K562 (cell line): Measurements from ENCODE around the gene NCAPG2. TPM values are rescaled to one million over a fixed set of nuclear protein-coding genes. Genes with fewer than 3 reads are reported as not detected.
A peak's percentile ranks its signal among the peaks of the same experiment; 100 is the strongest.

ENCODE experiments used
- ATAC-seq: fragments of 200-7000 bp; cut with Tn5 transposase; 3 replicates; pipeline ENCODE4 v1.9.1; 2020; ENCODE audit warnings: moderate library complexity
- BruUV-seq: library from RNA; stranded (reverse); fragments of 400-500 nt; replicated peaks from 2 replicates; lab custom pipeline; 2021; lab: Mats Ljungman, UMichigan
- CTCF ChIA-PET: fragments of 300-600 bp; formaldehyde crosslinking; extraction: SDS; loops from one replicate; lab custom pipeline; 2021; ENCODE audit warnings: low intra/inter-chr PET ratio; lab: Yijun Ruan, JAX
- POLR2A ChIA-PET: fragments of 300-600, 350-650 bp; sonication (Branson Sonifier 250); formaldehyde crosslinking; extraction: SDS; loops from one replicate; lab custom pipeline; 2021; ENCODE audit warnings: antibody characterized with exemption, inconsistent platforms; lab: Yijun Ruan, JAX
- DNase-seq, 4 experiments: peaks; one replicate each; pipeline versions ENCODE4 v3.0.0 to v3.0.0-alpha.2; 2011 to 2018; ENCODE audit warnings: low spot score in 3 of 4, mixed read lengths in 3 of 4; ENCODE audit errors: extremely low read depth in 1 of 4
- FAIRE-seq: peaks from 2 replicates; lab custom pipeline; 2011; peaks lifted over from hg19 to GRCh38; lab: Jason Lieb, UNC
- H2AFZ ChIP-seq: 2 replicates; pipeline ENCODE4 v1.6.0; 2011; ENCODE audit warnings: low read depth, low read length, control low read depth, inconsistent platforms
- H3K27ac ChIP-seq: fragments of 200-600 bp; 3 replicates; pipeline ENCODE4 v1.8.0; 2011; ENCODE audit warnings: low read depth, mild to moderate bottlenecking, control low read depth, inconsistent platforms, low read length, moderate library complexity, mixed read lengths; ENCODE audit errors: extremely low read depth
- H3K27me3 ChIP-seq, 2 experiments: fragments of 300-600 bp in 1 of 2; 2 replicates in 1 of 2; 3 replicates in 1 of 2; pipeline versions ENCODE4 v1.6.0 to v1.8.0; 2011; ENCODE audit warnings: inconsistent platforms in 2 of 2, low read length in 2 of 2, mild to moderate bottlenecking in 1 of 2, mixed read lengths in 1 of 2, moderate library complexity in 1 of 2; ENCODE audit not compliant: control insufficient read depth in 2 of 2, insufficient read depth in 2 of 2
- H3K36me3 ChIP-seq: fragments of 300-600 bp; 3 replicates; pipeline ENCODE4 v1.8.0; 2011; ENCODE audit warnings: mild to moderate bottlenecking, low read length, inconsistent platforms; ENCODE audit not compliant: control insufficient read depth, insufficient read depth
- H3K4me1 ChIP-seq, 2 experiments: fragments of 200-600 bp in 1 of 2; replicated peaks in 1 of 2; 2 replicates in 1 of 2; 3 replicates in 1 of 2; pipeline versions ENCODE4 v1.5.1 to v1.8.0; 2011; ENCODE audit warnings: inconsistent platforms in 2 of 2, low read length in 2 of 2, mild to moderate bottlenecking in 1 of 2, mixed read lengths in 1 of 2, moderate library complexity in 1 of 2; ENCODE audit not compliant: control insufficient read depth in 2 of 2, insufficient read depth in 2 of 2
- H3K4me2 ChIP-seq: 2 replicates; pipeline ENCODE4 v1.6.1; 2011; ENCODE audit warnings: low read length, control low read depth, inconsistent platforms, mixed read lengths; ENCODE audit not compliant: insufficient read depth
- H3K4me3 ChIP-seq: fragments of 200-600 bp; sonication (generic), shearing (Covaris generic); 2 replicates; pipeline ENCODE4 v1.5.1; 2016; ENCODE audit warnings: control low read depth, inconsistent platforms
- H3K79me2 ChIP-seq: fragments of 200-600 bp; 3 replicates; pipeline ENCODE4 v1.8.0; 2011; ENCODE audit warnings: low read length, inconsistent platforms; ENCODE audit not compliant: control insufficient read depth, insufficient read depth
- H3K9ac ChIP-seq, 2 experiments: 2 replicates each; pipeline versions ENCODE4 v1.6.0 to v1.6.1; 2011; ENCODE audit warnings: low read depth in 2 of 2, low read length in 2 of 2, control low read depth in 1 of 2, inconsistent platforms in 1 of 2, mild to moderate bottlenecking in 1 of 2, mixed read lengths in 1 of 2; ENCODE audit not compliant: insufficient read depth in 1 of 2
- H3K9me1 ChIP-seq: one replicate; pipeline ENCODE4 v1.6.0; 2011; ENCODE audit warnings: inconsistent platforms, mild to moderate bottlenecking, low read length, moderate library complexity; ENCODE audit not compliant: control insufficient read depth, insufficient read depth
- H3K9me3 ChIP-seq: replicated peaks from 2 replicates; pipeline ENCODE4 v1.5.1; 2011; ENCODE audit warnings: low read depth, low read length, inconsistent platforms; ENCODE audit not compliant: control insufficient read depth, insufficient read depth
- H4K20me1 ChIP-seq: replicated peaks from 2 replicates; pipeline ENCODE4 v1.6.1; 2011; ENCODE audit warnings: low read length, inconsistent platforms, mixed read lengths; ENCODE audit not compliant: control insufficient read depth, insufficient read depth
- ATF2 ChIP-seq: sonication (generic); formaldehyde crosslinking; IDR thresholded peaks from 2 replicates; pipeline ENCODE4 v1.8.1; 2022; ENCODE audit warnings: missing genetic modification reagents
- BCOR ChIP-seq: fragments of 450-650 bp; IDR thresholded peaks from 2 replicates; pipeline ENCODE4 v1.6.1; 2016
- DACH1 ChIP-seq: fragments of 450-650 bp; IDR thresholded peaks from 2 replicates; pipeline ENCODE4 v1.6.1; 2018; ENCODE audit not compliant: partially characterized antibody
- E2F3 ChIP-seq: fragments of 250-450 bp; sonication (Bioruptor Pico); IDR thresholded peaks from 2 replicates; pipeline ENCODE4 v1.4.0; 2020; ENCODE audit warnings: mild to moderate bottlenecking
- EP300 ChIP-seq: IDR thresholded peaks from 2 replicates; pipeline ENCODE4 v1.6.1; 2012; ENCODE audit warnings: low read length, improper control_type of control experiment
- HMBOX1 ChIP-seq: sonication (generic); IDR thresholded peaks from 2 replicates; pipeline ENCODE4 v1.6.1; 2016
- HNRNPUL1 ChIP-seq: fragments of 200-400 bp; formaldehyde crosslinking; IDR thresholded peaks from 2 replicates; pipeline ENCODE4 v1.6.1; 2017; ENCODE audit warnings: low read length
- HOXB6 ChIP-seq: fragments of 250-450 bp; sonication (Bioruptor Pico); IDR thresholded peaks from 2 replicates; pipeline ENCODE4 v1.5.1; 2022; ENCODE audit warnings: mild to moderate bottlenecking, borderline replicate concordance
- KDM1A ChIP-seq, 2 experiments: fragments of 450-650 bp; IDR thresholded peaks; 2 replicates each; pipeline ENCODE4 v1.6.1; 2016; ENCODE audit warnings: mild to moderate bottlenecking in 2 of 2
- NFE2 ChIP-seq: IDR thresholded peaks from 2 replicates; pipeline ENCODE4 v1.6.1; 2014; ENCODE audit warnings: antibody characterized with exemption, low read depth
- POLR2AphosphoS5 ChIP-seq: IDR thresholded peaks from 2 replicates; pipeline ENCODE4 v1.6.1; 2011; ENCODE audit warnings: mild to moderate bottlenecking, low read depth, low read length, moderate library complexity; ENCODE audit not compliant: control insufficient read depth, insufficient read depth
- RBM39 ChIP-seq: fragments of 200-400 bp; formaldehyde crosslinking; optimal IDR thresholded peaks from 2 replicates; pipeline ENCODE3; 2018; ENCODE audit warnings: low read depth, low read length
- SIN3A ChIP-seq, 2 experiments: fragments of 150-350 bp in 1 of 2; IDR thresholded peaks; 2 replicates each; pipeline ENCODE4 v1.6.1; 2011 to 2016; ENCODE audit warnings: borderline replicate concordance in 2 of 2, low read depth in 2 of 2, low read length in 2 of 2, mild to moderate bottlenecking in 2 of 2, moderate library complexity in 2 of 2; ENCODE audit not compliant: control insufficient read depth in 1 of 2
- SIN3B ChIP-seq: fragments of 450-650 bp; IDR thresholded peaks from 2 replicates; pipeline ENCODE4 v1.6.1; 2017; ENCODE audit warnings: low read depth, mild to moderate bottlenecking, moderate library complexity
- SMARCA5 ChIP-seq: fragments of 450-650 bp; IDR thresholded peaks from 2 replicates; pipeline ENCODE4 v1.6.1; 2016
- SRF ChIP-seq, 2 experiments: fragments of 250-450, 450-650 bp in 1 of 2; sonication (Bioruptor Pico) in 1 of 2; sonication (generic) in 1 of 2; formaldehyde crosslinking; IDR thresholded peaks; 2 replicates each; pipeline versions ENCODE4 v1.5.0 to v1.5.1; 2020 to 2022; ENCODE audit warnings: mild to moderate bottlenecking in 1 of 2, missing genetic modification reagents in 1 of 2
- ZC3H11A ChIP-seq: IDR thresholded peaks from 2 replicates; pipeline ENCODE4 v1.6.1; 2012; ENCODE audit warnings: low read depth, low read length, improper control_type of control experiment
- ZKSCAN8 ChIP-seq: fragments of 200-800 bp; sonication (Bioruptor generic); IDR thresholded peaks from 2 replicates; pipeline ENCODE4 v1.6.1; 2016; ENCODE audit warnings: missing genetic modification characterization, missing compliant biosample characterization
- ZNF133 ChIP-seq: fragments of 250-450 bp; sonication (Bioruptor Pico); IDR thresholded peaks from 2 replicates; pipeline ENCODE4 v1.4.0; 2020; ENCODE audit warnings: mild to moderate bottlenecking
- ZNF146 ChIP-seq: IDR thresholded peaks from one replicate; pipeline ENCODE4 v1.6.1; 2018; ENCODE audit warnings: missing compliant biosample characterization; ENCODE audit not compliant: unreplicated experiment
- ZNF316 ChIP-seq: fragments of 450-650 bp; IDR thresholded peaks from 2 replicates; pipeline ENCODE4 v1.6.1; 2016
- ZNF444 ChIP-seq: fragments of 250-450 bp; sonication (Bioruptor Pico); IDR thresholded peaks from 2 replicates; pipeline ENCODE4 v1.4.0; 2020; ENCODE audit warnings: mild to moderate bottlenecking, moderate library complexity
- ZNF766 ChIP-seq: fragments of 200-800 bp; sonication (Bioruptor generic); conservative IDR thresholded peaks from 2 replicates; pipeline ENCODE4 v1.6.1; 2016; ENCODE audit warnings: missing genetic modification characterization, missing compliant biosample characterization
- ZZZ3 ChIP-seq: fragments of 450-650 bp; IDR thresholded peaks from 2 replicates; pipeline ENCODE4 v1.6.1; 2016; ENCODE audit warnings: antibody characterized with exemption, mild to moderate bottlenecking, moderate library complexity
- WGBS: fragments of 100-300 bp; shearing (Covaris generic); methylation state at CpG from one replicate; pipeline ENCODE4 v1.1.6; 2016; ENCODE audit warnings: low coverage, mixed read lengths; ENCODE audit not compliant: insufficient coverage; ENCODE audit errors: missing lambda C conversion rate; 5-methylcytosine and 5-hydroxymethylcytosine counted together
- in situ Hi-C: fragments of 300-500 bp; cut with MboI; formaldehyde crosslinking; loops from 4 replicates; pipeline ENCODE4 v1.15.0; 2018; ENCODE audit warnings: inconsistent platforms, mixed read lengths
- intact Hi-C: fragments of 100-400 bp; cut with micrococcal nuclease; formaldehyde crosslinking; loops from 2 replicates; pipeline ENCODE4 v1.14.2; 2022
- polyA plus RNA-seq, 8 experiments: library from polyadenylated mRNA; depleted of rRNA in 4 of 8; stranded (reverse) in 5 of 8; unstranded in 3 of 8; fragments of >200 nt; fragmentation: Nextera tagmentation in 2 of 8; fragmentation: Illumina TruSeq in 1 of 8; extraction: Ambion mirVana in 2 of 8; extraction: Trizol in 1 of 8; gene quantifications; 2 replicates each; pipeline versions ENCODE4 v1.2.1 to v1.2.3, GENCODE V29; 2011 to 2014; ENCODE audit warnings: inconsistent platforms in 1 of 8, missing spikeins in 1 of 8
- total RNA-seq, 7 experiments: library from RNA; depleted of rRNA in 6 of 7; stranded (reverse); fragments of >200 nt in 6 of 7; fragmentation: Illumina TruSeq in 2 of 7; extraction: Trizol in 2 of 7; gene quantifications; 2 replicates each; pipeline versions ENCODE4 v1.2.1 to v1.2.3, GENCODE V29; 2011 to 2021; ENCODE audit warnings: low replicate concordance in 1 of 7

NCAPG2 gene
- total and polyA plus RNA-seq, 9 of the 15 experiments (the other 6 are each of a cell fraction or from before 2014, with no cell fraction given) = 21.5 to 127 (median 86.1) TPM

GRCh38 chr7:158618745-158619140, 85.9 kb downstream of the NCAPG2 start:
- Histone ChIP-seq H2AFZ (peak overlapping the region; percentile 83), H4K20me1 (no peaks in the 10 kb centered on the region), H3K36me3 (peaks cover 43% of the 10 kb centered on the region; the same call in 2 of the 3 replicates), H3K9me3 (no peaks in the 10 kb centered on the region), H3K4me3 (no peak overlapping the region), H3K79me2 (no peaks in the 10 kb centered on the region; the same call in 1 of the 3 replicates), H3K27me3 (no peaks in the 10 kb centered on the region), H3K27ac (peak overlapping the region; percentile 89), H3K4me2 (peak overlapping the region; percentile 61; the same call in 1 of the 2 replicates), H3K9ac (peak overlapping the region in 1 of 2 experiments; percentile 56; a peak in 2 of 4 replicates), H3K9me1 (no peaks in the 10 kb centered on the region), H3K4me1 (peaks cover 14 to 18% of the 10 kb centered on the region in 2 experiments)
- ChIA-PET CTCF (no interaction called here), POLR2A (interaction anchor here (0.7 to 1.4 kb wide), 5 partner anchors 11 to 130 kb away, joined by 3 to 9 read pairs (median 7); no protein-coding TSS in a partner anchor)
- FAIRE-seq = no peak
- no peak for DNase-seq
- in situ Hi-C loops = no loop called here
- BruUV-seq = no TSS peak
- WGBS = 94% methylated on average over 4 of the region's 4 CpGs
- intact Hi-C loops = no loop called here
- peak; percentile 19 for ATAC-seq
- TF ChIP-seq ZNF766 (CRISPR knock-in tag) (0 out of 2 replicates have a peak, but pooled peaks have one; percentile 11), KDM1A (IDR thresholded peaks at IDR 0.05) (0 out of 4 replicates have a peak, but pooled peaks of 1 of the 2 experiments have one; percentile 4), ZNF316 (peak; percentile 62; the same call in 1 of the 2 replicates), ZZZ3 (no peak), POLR2AphosphoS5 (peak; percentile 5; the same call in 1 of the 2 replicates), ZKSCAN8 (CRISPR knock-in tag) (0 out of 2 replicates have a peak, but pooled peaks have one; percentile 7), SMARCA5 (peak; percentile 66; the same call in 1 of the 2 replicates), BCOR (peak; percentile 37; the same call in 1 of the 2 replicates), HMBOX1 (0 out of 2 replicates have a peak, but pooled peaks have one; percentile 28), ZC3H11A (no peak), ZNF444 (CRISPR knock-in tag) (no peak), DACH1 (no peak), ZNF146 (CRISPR knock-in tag) (peak; percentile 87), RBM39 (no peak), EP300 (no peak), HNRNPUL1 (0 out of 2 replicates have a peak, but pooled peaks have one; percentile 26), SIN3A (IDR thresholded peaks at IDR 0.05; ENCODE audit: borderline replicate concordance in 2 of 2, control insufficient read depth in 1 of 2, low read depth in 2 of 2, low read length in 2 of 2) (no peak), SRF (CRISPR knock-in tag; IDR thresholded peaks at IDR 0.05) (0 out of 4 replicates have a peak, but pooled peaks of 1 of the 2 experiments have one; percentile 30), ATF2 (CRISPR knock-in tag) (no peak), ZNF133 (CRISPR knock-in tag) (no peak), NFE2 (peak; percentile 42; the same call in 1 of the 2 replicates), E2F3 (CRISPR knock-in tag) (no peak), SIN3B (no peak), HOXB6 (no peak)
